GM18520 (cell line): Measurements from ENCODE around the gene B9D1.

Experiments used
- ATAC-seq: cut with Tn5 transposase; IDR thresholded peaks from one replicate; pipeline ENCODE4 v1.9.1; 2021; ENCODE audit not compliant: unreplicated experiment

Gene B9D1, protein sequence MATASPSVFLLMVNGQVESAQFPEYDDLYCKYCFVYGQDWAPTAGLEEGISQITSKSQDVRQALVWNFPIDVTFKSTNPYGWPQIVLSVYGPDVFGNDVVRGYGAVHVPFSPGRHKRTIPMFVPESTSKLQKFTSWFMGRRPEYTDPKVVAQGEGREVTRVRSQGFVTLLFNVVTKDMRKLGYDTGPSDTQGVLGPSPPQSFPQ

GRCh38 chr17:19362277-19363113 lies at the start of gene B9D1:
Gene B9D1, minus strand, starts transcription at chr17:19362723. Its CDS starts 154 bp downstream, at chr17:19362569.
- ATAC-seq, result peak; percentile 65

- no peak for ATAC-seq
These were observed 49.1 kb upstream of the B9D1 start for GRCh38 chr17:19411631-19412030.

GRCh38 chr17:19410875-19411620 lies 48.5 kb upstream of the B9D1 start, which contains the start of gene RNF112:
Gene RNF112, plus strand, starts transcription at chr17:19411232. Its CDS starts 177 bp downstream, at chr17:19411409.
- ATAC-seq, result no peak

- ATAC-seq, result no peak
These were observed 47.6 kb upstream of the B9D1 start for GRCh38 chr17:19410091-19410490.

GRCh38 chr17:19409509-19409908 lies 47.0 kb upstream of the B9D1 start:
- no peak for ATAC-seq

GRCh38 chr17:19409066-19409465 lies 46.5 kb upstream of the B9D1 start:
- ATAC-seq, result no peak

DNA sequence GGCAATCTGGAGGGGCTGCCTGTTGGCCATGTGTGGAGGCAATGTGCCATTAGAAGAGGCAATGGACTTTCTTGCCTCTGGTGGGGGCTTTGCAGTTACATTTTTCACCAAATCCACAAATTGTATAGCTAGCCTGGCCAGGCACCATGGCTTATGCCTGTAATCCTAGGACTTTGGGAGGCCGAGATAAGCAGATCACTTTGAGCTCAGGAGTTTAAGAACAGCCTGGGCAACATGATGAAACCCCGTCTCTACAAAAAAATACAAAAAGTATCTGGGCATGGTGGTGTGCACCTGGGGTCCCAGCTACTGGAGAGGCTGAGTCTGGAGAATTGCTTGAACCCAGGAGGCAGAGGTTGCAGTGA lies 45.8 kb upstream of the B9D1 start:
- ATAC-seq, result no peak

- ATAC-seq, result no peak
These were observed 45.2 kb upstream of the B9D1 start for GRCh38 chr17:19407601-19408345.

DNA sequence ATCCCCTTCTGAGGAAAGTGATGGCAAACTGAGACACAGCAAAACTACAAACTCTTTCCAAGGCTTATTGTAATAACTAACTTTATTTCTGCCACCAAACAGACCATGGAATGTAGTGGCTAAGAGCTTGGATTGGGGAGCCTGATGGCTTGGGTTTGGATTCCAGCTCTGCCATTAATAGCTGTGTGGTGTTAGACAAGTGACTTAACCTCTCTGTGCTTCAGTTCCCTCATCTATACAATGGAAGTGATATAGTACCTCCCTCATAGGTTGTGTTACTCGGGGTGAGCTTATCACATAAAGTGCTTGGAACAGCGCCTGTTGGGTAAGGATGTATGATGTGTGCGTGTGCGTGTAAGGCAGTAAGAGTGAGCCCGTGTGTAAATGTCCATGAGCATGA lies 42.6 kb upstream of the B9D1 start:
- no peak for ATAC-seq

DNA sequence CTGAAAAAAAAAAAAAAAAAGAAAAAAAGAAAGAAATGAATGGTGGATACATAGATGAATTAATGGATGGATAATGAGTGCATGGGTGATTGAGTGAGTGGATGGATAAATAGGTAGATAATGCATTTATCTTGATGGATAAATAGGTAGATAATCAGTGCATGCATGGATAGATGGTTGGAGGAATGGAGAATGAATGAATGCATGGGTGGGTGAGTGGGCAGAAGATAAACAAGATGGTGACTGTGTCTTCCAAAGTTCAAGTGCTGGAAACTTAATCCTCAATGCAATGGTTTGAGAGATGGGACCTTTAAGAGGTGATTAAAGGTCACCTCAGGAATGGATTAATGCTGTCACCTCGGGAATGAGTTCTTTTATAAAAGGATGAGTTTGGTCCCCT lies 41.7 kb upstream of the B9D1 start:
- ATAC-seq, result no peak

DNA sequence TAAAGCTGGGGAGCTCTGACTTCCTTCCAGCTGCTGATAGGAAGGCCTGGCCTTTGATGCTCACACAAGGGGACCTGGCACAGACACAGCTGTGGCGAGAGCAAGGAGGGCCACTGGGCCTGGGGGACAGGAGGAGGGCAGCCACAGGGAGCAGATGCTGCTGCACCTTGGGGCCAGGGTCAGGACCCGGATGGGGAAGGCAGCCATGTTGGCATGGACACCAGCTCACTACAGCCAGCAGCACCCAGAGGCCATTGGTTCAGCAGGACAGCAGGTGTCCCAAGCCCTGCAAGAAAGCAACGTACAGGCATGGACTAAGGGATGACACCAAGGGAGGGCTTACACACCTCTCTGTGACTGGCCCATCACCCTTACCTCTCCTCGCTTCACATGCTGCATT lies 40.5 kb upstream of the B9D1 start:
- no peak for ATAC-seq

DNA sequence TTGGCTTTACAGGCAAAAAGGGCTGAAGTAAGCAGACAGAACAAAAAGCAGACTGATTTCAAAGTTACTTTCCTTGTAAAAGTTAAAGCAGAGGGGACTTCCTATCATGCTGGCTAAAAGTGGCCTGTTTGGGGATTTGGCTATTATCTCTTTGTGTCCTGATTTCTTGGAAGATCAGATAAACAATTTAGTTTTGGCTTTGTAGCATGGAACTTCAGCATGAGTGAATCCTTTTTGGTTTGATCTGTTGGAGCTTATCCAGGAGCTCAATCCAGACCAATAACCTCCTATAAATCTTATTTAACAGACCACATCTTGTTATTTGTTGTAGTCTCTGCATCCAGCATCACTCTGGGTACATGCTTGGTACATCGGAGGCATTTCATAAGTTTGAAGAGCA lies 39.6 kb upstream of the B9D1 start:
- no peak for ATAC-seq

DNA sequence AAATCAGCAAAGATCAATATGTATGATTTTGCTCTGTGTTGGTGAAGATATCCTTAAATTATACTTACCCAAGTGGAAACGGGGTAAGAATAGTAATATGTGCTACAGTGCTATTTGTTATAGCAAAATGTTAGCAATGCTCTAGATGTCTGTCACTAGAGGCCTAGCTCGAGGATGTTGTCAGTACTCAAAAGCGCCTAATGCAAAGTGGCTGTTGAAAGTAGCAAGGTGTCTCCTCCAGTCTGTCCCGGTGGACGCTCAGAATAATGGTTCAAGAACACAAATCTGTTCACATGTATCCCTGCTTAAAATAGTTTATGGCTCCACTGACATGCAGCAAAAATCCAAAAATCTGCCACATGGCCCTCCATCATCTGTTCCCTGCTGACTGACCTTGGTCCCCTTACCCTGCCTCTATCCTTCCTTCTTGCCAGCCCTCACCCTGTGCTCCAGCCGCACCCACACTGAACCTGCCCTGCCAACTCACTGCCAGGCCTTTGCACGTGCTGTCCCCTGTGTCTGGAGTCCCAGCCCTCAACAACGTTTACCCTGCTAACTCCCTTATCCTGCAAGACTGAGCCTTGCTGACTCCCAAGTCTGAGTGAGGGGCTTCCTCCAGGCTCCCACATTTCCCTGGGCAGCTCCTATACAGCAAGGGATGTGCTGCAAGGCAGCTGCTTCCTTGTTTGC lies 38.9 kb upstream of the B9D1 start:
- no peak for ATAC-seq

- no peak for ATAC-seq
These were observed 37.4 kb upstream of the B9D1 start for GRCh38 chr17:19399750-19400450.

- no peak for ATAC-seq
These were observed 36.0 kb upstream of the B9D1 start for GRCh38 chr17:19398301-19399181.

DNA sequence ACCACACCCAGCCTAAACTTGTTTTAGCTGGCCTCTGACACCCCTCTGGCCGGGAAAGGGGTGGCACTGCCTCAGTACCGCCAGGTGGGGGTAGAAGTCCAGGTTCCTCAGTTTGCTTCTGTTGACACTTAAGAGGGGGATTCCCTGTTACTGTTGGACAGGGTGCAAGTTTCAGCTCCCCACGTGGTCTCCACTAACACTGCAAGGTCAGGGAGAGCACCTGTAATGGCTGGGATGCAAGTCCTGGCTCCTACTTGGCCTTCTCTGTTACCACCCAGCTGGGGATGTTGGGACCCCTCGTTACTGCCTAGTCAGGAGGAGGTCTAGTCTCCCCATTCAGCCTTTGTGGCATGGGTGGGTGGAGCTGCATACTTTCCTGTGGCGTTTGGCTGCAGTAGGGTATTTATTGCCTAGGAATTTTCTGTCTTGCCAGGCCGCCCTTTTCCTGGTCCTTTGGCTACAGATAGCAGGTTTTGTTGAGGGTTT lies 35.1 kb upstream of the B9D1 start:
- ATAC-seq, result no peak

DNA sequence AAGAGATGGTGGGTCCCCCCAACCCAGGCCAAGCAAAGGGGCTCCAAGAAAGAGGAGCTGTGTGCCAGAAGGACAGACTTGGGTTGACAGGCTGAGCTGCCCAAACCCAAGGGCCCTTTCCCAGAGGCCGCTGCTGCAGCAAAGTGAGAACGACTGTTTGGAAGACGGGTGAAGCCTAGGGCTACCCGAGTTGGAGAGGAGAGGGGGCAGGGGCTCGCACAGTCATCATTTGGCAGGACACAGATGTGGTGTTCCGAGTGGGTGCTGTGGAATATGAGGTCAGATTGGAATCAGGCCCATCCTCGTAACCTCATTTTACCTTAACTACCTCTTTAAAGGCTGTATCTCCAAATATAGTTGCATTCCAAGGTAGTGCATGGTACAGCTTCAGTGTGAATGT lies 29.8 kb upstream of the B9D1 start:
- no peak for ATAC-seq

- ATAC-seq, result no peak
These were observed 28.9 kb upstream of the B9D1 start for GRCh38 chr17:19391432-19391831.

DNA sequence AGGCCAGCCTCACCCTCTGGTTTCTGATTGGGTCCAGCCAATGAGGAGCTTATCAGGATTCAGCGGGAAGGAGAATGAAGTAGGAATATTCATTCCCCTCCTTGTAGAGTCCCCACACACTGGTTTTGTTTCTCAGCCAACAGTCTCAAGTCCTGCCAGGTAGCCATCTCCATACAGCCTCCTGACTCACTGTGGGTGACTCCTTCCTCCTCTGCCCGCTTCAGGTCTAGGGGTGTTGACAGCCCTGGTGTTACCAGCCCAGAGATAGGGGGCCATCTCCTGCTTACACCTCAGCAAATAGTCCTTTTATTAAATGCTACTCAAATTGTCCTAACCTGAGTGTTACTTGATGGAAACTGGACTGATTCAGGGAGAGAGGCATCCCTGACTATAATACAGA lies 28.4 kb upstream of the B9D1 start:
- no peak for ATAC-seq
